PC-3 (cell line): ENCODE results near the gene ACSL6.

ENCODE experiments used
- EZH2 ChIP-seq: fragments of 300-600 bp; sonication (generic); IDR thresholded peaks from one replicate; pipeline ENCODE4 v1.6.1; 2017; ENCODE audit warnings: antibody characterized with exemption, mild to moderate bottlenecking, low read length; ENCODE audit not compliant: unreplicated experiment
- TF ChIP-seq, protein P1 (sequence below): fragments of 300-600 bp; sonication (generic); conservative IDR thresholded peaks from 2 replicates; pipeline ENCODE4 v1.5.1; 2017; ENCODE audit warnings: antibody characterized with exemption, low read depth, mild to moderate bottlenecking, low read length

DNA sequence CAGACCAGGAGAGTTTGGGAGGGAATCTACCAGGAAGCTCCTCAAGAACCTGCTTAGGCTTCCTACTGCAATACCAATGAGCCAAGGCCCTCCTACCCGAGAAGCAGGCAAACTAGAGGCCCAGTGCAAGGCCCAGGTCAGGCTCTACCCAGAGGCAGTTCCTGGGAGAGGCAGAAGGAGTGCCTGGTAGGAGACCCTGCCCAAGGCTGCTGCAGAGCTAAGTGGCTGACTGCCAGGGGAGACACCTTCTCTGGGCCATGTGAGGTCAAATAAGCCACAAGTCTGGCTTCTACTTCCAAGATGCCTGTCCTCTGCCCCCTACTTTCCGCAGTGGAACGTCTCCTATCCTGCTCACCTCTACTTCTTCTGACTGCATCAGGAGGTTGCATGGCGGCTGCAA, 17.8 kb downstream of the ACSL6 start:
- TF ChIP-seq EZH2: no peak
- TF ChIP-seq, protein P1, sequence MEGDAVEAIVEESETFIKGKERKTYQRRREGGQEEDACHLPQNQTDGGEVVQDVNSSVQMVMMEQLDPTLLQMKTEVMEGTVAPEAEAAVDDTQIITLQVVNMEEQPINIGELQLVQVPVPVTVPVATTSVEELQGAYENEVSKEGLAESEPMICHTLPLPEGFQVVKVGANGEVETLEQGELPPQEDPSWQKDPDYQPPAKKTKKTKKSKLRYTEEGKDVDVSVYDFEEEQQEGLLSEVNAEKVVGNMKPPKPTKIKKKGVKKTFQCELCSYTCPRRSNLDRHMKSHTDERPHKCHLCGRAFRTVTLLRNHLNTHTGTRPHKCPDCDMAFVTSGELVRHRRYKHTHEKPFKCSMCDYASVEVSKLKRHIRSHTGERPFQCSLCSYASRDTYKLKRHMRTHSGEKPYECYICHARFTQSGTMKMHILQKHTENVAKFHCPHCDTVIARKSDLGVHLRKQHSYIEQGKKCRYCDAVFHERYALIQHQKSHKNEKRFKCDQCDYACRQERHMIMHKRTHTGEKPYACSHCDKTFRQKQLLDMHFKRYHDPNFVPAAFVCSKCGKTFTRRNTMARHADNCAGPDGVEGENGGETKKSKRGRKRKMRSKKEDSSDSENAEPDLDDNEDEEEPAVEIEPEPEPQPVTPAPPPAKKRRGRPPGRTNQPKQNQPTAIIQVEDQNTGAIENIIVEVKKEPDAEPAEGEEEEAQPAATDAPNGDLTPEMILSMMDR: no peak
